Measurements from ENCODE around the gene GON4L. TPM values are rescaled to one million over a fixed set of nuclear protein-coding genes. Genes with fewer than 3 reads are reported as not detected.
"Not testable (repeated sequence)": the region's sequence is repeated elsewhere in the genome, so short reads cannot be mapped to it uniquely, and the experiment has no call there.

GON4L gene
- total RNA-seq, 1 donor from 2014 or later: 24.2 TPM

DNA sequence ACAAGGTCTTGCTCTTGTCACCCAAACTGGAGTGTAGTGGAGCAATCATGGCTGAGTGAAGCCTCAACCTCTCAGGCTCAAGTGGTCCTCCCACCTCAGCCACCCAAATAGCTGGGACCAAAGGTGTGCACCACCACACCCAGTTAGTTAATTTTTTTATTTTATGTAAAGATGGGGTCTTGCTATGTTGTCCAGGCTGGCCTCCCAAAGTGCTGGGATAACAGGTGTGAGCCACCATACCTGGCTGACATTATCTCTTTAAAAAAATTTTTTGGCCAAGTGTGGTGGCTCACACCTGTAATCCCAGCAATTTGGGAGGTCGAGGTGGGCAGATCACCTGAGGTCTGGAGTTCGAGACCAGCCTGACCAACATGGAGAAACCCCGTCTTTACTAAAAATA is 98.0 kb downstream of the GON4L start:
- not testable (repeated sequence) for DNase-seq (ENCODE audit: low read depth)

DNA sequence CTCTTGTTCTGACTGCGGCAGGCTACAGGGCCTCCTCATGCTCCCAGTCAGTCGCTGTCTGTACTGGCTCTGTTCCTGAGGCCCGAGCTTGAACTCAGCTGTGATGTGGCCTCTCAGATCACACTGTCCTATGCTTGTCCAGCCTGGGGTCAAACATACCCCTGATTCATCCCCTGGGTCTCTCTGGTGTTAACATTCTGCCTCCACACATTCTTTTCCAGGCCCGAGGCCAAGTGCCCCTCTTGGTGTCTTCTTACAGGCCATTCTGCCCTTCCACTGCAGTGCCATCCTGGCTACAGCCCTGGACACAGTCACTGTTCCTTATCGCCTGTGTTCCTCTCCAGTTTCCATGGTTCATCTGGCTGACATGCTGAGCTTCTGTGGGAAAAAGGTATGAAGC is 108.9 kb downstream of the GON4L start:
- peak; percentile 50 for DNase-seq (ENCODE audit: low read depth)

DNA sequence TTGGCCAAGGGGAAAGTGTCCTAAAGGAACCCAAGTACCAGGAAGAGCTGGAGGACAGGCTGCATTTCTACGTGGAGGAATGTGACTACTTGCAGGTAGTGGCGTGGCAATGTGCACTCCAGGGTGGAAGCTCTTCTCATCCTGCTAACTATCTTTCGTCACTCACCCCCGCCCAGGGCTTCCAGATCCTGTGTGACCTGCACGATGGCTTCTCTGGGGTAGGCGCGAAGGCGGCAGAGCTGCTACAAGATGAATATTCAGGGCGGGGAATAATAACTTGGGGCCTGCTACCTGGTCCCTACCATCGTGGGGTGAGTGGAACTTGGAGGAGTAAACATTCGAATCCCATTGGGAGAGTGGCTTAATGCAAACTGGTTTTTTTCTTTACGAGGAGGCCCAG is 109.4 kb downstream of the GON4L start:
- DNase-seq (ENCODE audit: low read depth): not testable (repeated sequence)

DNA sequence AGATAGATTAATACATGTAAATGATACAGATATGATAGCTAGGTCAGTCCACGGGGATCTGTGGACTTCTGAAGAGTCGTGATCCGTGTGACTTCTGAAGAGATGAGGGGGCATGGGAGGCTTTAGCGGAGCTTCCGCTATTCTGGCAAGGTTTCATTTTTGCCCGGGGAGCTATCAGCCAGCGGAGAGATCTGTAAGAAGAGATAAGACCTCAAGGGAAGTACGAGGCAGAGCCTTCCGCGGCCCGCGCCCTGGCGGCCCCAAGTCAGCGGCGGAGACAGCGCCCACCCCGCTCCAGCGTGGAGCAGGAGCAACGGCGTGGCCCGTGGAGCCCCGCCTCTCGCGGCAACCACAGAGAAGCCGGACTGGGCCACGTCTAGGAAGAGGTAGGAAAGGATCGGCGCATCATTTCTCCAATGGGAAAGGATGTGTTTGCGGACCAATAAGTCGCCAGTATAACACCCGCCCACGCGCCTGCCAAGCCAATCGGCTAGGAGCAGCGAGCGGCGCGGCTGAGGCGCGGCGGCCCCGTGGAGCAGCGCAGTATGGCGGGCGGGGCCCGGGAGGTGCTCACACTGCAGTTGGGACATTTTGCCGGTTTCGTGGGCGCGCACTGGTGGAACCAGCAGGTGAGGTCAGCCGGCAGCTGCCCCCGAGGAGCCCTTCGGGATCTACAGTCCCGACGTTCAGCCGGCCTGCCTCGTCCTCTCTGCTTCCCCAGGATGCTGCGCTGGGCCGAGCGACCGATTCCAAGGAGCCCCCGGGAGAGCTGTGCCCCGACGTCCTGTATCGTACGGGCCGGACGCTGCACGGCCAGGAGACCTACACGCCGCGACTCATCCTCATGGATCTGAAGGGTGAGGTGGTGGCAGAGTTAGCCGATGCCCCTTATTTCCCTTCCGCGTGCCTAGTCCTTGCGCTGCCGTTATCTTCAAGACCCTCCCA is 111.5 kb downstream of the GON4L start:
- peak; percentile 98 for DNase-seq (ENCODE audit: low read depth)

DNA sequence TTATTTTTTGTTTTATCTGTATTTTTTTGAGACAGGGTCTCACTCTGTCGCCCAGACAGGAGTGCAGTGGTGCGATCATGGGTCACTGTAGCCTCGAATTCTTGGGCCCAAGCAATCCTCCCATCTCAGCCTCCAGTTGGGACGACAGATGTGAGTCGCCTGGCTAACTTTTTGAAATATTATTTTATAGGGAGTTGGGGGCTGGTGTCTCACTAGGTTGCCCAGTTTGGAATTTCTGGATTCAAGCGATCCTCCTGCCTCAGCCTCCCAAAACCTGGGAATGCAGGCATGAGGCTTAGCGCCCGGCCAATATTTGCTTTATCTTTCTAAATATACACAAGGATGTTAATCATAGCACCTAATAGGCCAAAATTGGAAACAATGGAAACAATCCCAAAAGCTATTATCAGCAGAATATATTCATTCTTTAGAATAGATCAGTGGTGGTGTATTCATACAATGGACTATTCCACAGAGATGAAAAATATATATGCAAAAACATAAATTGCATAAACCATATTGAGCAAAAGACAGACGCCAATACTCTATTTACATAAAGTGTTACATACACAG is 112.2 kb downstream of the GON4L start:
- DNase-seq (ENCODE audit: low read depth): no peak

DNA sequence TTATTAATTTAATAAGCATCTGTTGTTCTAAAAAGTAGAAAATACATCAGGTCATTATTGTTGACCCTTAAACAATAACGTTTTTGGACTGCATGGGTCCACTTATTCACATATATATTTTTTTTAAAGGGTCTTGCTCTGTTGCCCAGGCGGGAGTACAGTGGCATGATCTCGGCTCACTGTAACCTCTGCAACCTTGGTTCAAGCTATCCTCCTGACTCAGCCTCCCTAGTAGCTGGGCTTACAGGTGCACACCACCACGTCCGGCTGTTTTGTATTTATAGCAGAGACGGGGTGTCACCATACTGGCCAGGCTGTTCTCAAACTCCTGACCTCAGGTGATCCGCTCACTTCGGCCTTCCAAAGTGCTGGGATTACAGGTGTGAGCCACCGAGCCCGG is 115.1 kb downstream of the GON4L start:
- DNase-seq (ENCODE audit: low read depth): no peak

DNA sequence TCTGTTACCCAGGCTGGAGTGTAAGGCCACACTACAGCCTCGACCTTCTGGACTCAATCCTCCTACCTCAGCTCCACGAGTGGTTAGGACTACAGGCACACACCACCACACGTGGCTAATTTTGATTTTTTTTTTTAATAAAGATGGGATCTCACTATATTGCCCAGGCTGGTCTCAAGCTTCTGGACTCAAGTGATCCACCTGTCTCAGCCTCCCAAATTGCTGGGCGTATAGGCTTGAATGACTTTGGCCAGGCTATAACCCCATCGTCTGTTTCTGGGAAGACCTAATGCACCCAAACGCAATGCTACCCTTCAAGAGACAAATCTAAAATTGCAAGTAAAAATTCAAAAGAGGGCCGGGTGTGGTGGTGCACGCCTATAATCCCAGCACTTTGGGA is 116.0 kb downstream of the GON4L start:
- DNase-seq (ENCODE audit: low read depth): no peak

DNA sequence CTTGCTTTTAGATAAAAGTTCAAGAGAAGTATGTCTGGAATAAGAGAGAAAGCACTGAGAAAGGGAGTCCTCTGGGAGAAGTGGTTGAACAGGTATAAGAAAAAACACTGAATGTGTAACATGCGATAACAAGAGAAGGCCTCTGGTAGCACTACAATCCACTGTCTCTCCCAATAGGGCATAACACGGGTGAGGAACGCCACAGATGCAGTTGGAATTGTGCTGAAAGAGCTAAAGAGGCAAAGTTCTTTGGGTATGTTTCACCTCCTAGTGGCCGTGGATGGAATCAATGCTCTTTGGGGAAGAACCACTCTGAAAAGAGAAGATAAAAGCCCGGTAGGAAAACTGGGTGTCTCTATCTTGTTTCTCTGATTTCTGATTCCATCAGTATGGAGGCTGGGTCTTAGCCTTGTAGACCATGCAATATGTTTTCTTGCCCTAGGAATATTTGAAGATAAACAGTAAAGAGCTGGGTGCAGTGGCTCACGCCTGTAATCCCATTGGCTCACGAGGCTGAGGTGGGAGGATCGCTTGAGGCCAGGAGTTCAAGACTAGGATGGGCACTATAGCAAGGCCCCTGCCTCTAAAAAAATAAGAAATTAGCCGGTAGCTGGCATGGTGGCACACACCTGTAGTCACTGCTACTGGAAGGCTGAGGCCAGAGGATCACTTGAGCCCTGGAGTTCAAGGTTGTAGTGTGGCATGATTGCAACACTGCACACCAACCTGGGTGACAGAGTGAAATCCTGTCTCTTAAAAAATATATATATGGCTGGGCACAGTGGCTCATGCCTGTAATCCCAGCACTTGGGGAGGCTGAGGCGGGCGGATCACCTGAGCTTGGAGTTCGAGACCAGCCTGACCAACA is 127.7 kb downstream of the GON4L start:
- peak; percentile 48 for DNase-seq (ENCODE audit: low read depth)

DNA sequence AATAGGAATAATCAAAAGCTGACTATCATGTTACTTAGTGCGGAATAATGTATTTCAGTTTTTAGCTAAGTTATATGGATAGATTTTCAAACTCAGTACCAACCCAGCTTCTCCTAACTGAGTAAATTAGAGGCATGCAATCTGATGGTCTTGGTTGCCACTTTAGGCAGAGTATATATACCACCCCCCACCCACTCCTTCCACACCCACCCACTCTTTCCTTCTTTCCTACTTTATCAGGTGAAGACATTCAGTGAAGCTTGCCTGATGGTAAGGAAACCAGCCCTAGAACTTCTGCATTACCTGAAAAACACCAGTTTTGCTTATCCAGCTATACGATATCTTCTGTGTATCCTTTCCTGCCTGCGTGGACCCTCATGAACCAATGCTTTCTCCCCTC is 131.9 kb downstream of the GON4L start:
- no peak for DNase-seq (ENCODE audit: low read depth)

DNA sequence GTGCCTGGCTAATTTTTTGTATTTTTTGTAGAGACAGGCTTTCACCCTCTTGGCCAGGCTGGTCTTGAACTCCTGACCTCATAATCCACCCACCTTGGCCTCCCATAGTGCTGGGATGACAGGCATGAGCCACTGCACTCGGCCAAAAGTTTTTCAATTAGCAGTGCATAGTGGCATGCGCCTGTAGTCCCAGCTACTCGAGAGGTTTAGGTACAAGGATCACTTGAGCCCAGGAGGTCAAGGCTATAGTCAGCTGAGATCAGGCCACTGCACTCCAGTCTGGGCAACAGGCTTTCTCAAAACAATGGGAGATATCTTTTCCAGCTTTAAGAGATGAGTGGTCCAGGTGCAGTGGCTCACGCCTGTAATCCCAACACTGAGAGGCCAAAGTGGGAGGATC is 137.3 kb downstream of the GON4L start:
- DNase-seq (ENCODE audit: low read depth): no peak

DNA sequence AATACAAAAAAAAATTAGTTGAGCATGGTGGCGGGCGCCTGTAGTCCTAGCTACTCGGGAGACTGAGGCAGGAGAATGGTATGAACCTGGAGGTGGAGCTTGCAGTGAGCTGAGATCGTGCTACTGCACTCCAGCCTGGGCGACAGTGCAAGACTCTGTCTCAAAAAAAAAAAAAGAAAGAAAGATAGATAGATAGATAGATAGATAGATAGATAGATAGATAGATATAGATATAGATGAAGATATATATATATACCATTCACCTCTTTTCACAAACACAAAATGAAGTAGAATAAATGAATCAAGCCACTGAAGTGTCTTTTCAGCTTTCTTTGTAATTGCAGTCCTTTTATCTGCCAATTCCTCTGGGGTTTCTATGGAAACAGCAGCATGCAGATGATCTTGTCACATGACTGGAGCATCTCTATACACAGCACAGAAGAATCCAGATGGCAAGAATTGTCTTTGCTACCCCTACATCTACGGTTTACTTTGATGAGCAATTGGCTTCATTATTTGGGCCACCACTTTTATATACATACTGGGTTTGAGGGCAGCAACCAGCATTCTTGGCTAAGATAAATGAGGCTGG is 138.4 kb downstream of the GON4L start:
- DNase-seq (ENCODE audit: low read depth): not testable (repeated sequence)

DNA sequence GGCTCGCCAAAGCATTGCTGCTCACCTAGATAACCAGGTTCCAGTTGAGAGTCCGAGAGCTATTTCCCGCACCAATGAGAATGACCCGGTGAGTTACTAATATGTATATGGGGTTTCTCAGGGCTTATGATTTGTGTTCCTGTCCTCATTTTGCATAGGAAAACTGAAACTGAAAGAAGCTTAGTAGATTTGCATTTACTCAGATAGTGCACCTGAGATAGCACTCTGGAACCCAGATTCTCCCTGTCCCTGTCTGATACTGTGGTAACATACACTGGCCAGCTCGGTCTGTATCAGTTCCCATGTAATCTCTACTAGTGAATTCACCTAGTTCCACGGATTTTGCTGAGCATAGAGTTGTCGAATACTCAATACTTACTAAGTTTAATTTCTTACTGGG is 140.0 kb downstream of the GON4L start:
- DNase-seq (ENCODE audit: low read depth): no peak

DNA sequence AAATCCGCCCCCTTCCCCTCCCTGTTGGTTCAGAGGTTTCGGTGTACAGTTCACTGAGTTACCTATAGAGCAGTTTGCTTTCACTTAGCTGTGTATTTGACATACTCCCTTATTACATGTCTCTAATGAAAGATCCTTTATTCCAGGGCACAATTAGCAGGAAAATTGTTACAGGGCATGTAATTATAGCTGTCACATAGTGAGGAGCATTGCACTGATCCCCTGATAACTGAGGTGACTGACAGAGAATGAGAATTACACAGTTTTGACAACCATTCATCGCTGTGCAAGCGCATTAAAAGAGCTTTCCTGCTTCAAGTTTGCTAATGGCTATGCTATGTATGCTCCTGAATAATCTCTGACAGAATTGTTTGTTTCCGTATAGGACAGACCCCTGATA is 141.2 kb downstream of the GON4L start:
- no peak for DNase-seq (ENCODE audit: low read depth)

DNA sequence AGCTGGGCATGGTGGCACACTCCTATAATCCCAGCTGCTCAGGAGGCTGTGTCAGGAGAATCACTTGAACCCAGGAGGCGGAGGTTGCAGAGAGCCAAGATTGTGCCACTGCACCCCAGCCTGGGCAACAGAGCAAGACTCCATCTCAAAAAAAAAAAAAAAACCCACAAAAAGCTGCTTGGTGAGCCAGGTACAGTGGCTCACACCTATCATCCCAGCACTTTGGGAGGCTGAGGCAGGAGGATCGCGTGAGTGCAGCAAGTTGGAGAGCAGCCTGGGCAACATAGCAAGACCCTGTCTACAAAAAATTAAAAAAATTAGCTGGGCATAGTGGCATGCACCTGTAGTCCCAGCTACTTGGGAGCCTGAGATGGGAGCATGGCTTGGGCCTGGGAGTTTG is 142.0 kb downstream of the GON4L start:
- DNase-seq (ENCODE audit: low read depth): not testable (repeated sequence)

DNA sequence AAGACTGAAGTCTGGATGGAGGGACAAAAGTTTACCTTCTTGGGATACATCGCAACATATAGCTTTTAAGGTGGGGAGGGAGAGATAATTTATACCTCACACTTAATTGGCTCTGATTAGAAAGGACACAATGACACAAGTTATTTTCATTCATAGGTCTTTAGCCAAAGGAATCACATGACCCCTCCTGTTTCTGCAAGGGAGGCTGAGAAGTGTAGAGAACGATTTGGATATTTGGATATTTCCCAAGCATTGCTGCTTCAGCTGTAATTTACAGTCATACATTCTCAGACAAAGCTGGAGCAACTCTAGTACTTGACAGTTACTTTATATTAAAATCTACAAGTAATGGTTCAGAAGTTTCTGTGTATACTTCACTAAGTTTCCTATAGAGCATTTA is 143.9 kb downstream of the GON4L start:
- DNase-seq (ENCODE audit: low read depth): no peak

DNA sequence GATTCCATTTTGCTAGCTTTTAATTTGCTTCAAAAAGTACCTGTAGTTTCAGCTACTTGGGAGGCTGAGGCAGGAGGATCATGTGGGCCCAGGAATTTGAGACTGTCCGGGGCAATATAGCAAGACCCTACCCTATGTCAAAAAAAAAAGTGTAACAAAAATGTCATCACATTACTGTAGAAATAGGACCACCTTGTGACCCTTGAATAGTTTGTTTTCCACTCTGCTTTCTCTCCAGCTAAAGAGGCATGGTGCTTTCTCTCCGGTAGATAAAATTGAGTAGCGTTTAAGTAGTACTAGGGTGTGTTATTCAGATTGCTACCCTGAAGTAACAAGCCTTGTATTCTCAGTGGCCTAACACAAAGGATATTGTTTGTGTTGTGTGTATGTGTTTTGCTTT is 144.4 kb downstream of the GON4L start:
- DNase-seq (ENCODE audit: low read depth): not testable (repeated sequence)

DNA sequence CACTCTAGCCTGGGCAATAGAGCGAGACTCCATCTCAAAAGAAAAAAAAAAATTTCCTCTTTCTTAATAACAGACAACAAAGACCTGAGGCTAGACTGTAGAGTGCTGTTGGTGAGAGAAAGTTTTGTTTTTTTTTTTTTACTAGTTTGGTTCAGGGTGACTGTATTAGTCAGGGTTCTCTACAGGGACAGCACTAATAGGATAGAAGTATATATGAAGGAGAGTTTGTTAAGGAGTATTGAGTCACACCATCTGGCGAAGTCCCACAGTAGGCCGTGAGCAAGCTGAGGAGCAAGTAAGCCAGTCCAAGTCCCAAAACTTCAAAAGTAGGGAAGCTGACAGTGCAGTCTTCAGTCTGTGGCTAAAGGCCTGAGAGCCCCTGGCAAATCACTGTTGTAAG is 145.6 kb downstream of the GON4L start:
- DNase-seq (ENCODE audit: low read depth): not testable (repeated sequence)

DNA sequence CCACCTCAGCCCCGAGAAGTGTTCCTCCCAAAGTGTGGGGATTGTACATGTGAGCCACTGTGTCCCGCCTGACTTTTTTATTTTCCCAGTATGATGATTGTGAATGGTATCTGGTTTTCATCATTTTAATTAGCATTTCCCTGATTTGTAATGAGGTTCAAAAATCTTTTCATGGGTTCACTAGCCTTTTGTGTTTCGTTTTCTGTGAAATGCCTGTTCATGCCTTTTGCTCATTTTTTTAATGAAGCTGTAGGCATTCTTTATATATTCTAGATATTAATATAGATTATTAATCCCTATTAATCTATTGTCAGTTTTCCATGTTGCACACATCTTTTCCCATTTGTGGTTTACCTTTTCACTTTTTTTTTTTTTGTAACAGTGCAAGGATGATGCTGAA is 147.6 kb downstream of the GON4L start:
- no peak for DNase-seq (ENCODE audit: low read depth)

DNA sequence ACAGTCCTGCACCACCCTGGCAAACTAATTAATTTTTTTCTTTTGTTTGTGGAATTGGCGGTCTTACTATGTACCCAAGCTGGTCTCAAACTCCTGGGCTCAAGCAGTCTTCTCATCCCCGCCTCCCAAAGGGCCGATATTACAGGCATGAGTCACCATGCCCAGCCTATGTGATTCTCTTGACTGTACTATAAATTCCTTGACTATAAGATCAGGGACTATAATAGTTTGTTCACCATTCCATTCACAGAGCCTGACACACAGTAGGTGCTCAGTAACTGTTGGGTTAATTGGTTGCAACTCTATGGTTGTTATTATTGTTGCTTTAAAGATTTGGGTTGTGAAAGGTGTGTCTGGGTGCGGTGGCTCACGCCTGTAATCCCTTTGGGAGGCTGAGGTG is 150.9 kb downstream of the GON4L start:
- DNase-seq (ENCODE audit: low read depth): peak; percentile 15

DNA sequence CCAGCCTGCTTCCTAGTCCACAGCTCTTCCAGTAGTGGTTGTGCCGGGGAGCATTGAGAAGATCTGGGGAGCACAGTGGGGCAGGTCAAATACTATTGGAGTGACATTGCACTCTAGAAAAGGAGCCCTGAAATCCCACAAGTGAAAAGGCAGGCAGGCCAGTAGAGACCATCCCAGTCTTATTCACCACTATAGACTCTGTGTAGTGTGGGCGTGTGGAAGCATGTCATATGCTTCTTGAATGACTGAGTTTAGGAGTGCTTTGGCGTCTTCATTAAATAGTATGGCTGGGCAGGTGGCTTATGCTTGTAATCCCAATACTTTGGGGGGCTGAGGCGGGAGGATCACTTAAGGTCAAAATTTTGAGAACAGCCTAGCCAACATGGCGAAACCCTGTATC is 152.6 kb downstream of the GON4L start:
- DNase-seq (ENCODE audit: low read depth): not testable (repeated sequence)

DNA sequence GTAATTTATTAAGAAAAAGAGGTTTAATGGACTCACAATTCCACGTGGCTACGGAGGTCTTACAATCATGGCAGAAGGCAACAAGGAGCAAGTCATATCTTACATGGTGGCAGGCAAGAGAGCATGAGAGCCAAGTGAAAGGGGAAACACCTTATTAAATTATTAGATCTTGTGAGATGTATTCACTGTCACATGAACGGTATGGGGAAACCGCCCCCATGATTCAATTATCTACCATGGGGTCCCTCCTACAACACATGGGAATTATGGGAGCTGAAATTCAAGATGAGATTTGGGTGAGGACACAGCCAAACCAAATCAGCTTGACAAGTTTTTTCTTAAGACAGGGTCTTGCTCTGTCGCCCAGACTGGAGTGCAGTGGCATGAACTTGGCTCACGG is 153.8 kb downstream of the GON4L start:
- DNase-seq (ENCODE audit: low read depth): no peak

Data from myocyte (in vitro differentiated cells).